ENCODE results near the gene C1QTNF8. TPM values are rescaled to one million over a fixed set of nuclear protein-coding genes. Genes with fewer than 3 reads are reported as not detected.

Gene C1QTNF8
- total RNA-seq, 1 donor, result not detected

GRCh38 chr16:1141191-1141590, 45.1 kb upstream of the C1QTNF8 start:
- no peak overlapping the region for H3K4me3 ChIP-seq (ENCODE audit: low read depth, low read length)
- TF ChIP-seq CTCF (IDR thresholded peaks at IDR 0.05; ENCODE audit: insufficient read depth, low read depth, low read length), result no peak
- DNase-seq (ENCODE audit: low read depth), result no peak

GRCh38 chr16:1140582-1141162, 44.6 kb upstream of the C1QTNF8 start:
- no peak for TF ChIP-seq CTCF (IDR thresholded peaks at IDR 0.05; ENCODE audit: insufficient read depth, low read depth, low read length)
- no peak overlapping the region for H3K4me3 ChIP-seq (ENCODE audit: low read depth, low read length)
- no peak for DNase-seq (ENCODE audit: low read depth)

GRCh38 chr16:1137604-1138003, 41.6 kb upstream of the C1QTNF8 start:
- no peak overlapping the region for H3K4me3 ChIP-seq (ENCODE audit: low read depth, low read length)
- no peak for DNase-seq (ENCODE audit: low read depth)
- TF ChIP-seq CTCF (IDR thresholded peaks at IDR 0.05; ENCODE audit: insufficient read depth, low read depth, low read length), result no peak

GRCh38 chr16:1135459-1135825, 39.4 kb upstream of the C1QTNF8 start:
- H3K4me3 ChIP-seq (ENCODE audit: low read depth, low read length), result no peak overlapping the region
- TF ChIP-seq CTCF (IDR thresholded peaks at IDR 0.05; ENCODE audit: insufficient read depth, low read depth, low read length), result no peak
- no peak for DNase-seq (ENCODE audit: low read depth)

- DNase-seq (ENCODE audit: low read depth), result no peak
- H3K4me3 ChIP-seq (ENCODE audit: low read depth, low read length), result no peak overlapping the region
Measured at GRCh38 chr16:1134776-1135458, 38.9 kb upstream of the C1QTNF8 start.

GRCh38 chr16:1133810-1134520, 37.9 kb upstream of the C1QTNF8 start:
- no peak for TF ChIP-seq CTCF (IDR thresholded peaks at IDR 0.05; ENCODE audit: insufficient read depth, low read depth, low read length)
- no peak overlapping the region for H3K4me3 ChIP-seq (ENCODE audit: low read depth, low read length)
- no peak for DNase-seq (ENCODE audit: low read depth)

More at GRCh38 chr16:1134776-1135458, 38.9 kb upstream of the C1QTNF8 start:
- no peak for TF ChIP-seq CTCF (IDR thresholded peaks at IDR 0.05; ENCODE audit: insufficient read depth, low read depth, low read length)
